Measurements from ENCODE around the gene ACAN. TPM values are rescaled to one million over a fixed set of nuclear protein-coding genes. Genes with fewer than 3 reads are reported as not detected.

The ACAN gene
- total RNA-seq, 1 experiment from 2014 or later = 1.4 TPM

DNA sequence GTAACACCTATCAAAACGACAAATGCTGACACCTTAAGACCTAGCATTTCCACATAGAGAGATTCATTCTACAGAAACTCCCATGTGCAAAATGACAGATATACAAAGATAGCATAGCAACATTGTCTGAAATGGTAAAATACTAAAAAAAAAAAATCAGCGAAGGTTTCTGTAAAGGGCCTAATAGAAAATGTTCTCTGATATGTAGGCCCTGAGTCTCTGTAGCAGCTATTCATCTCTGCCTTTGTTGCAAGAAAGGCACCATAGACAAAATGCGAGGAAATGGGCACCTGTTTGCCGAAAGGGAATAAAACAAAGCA, 110.6 kb downstream of the ACAN start (continued):
- TF ChIP-seq, protein P1, sequence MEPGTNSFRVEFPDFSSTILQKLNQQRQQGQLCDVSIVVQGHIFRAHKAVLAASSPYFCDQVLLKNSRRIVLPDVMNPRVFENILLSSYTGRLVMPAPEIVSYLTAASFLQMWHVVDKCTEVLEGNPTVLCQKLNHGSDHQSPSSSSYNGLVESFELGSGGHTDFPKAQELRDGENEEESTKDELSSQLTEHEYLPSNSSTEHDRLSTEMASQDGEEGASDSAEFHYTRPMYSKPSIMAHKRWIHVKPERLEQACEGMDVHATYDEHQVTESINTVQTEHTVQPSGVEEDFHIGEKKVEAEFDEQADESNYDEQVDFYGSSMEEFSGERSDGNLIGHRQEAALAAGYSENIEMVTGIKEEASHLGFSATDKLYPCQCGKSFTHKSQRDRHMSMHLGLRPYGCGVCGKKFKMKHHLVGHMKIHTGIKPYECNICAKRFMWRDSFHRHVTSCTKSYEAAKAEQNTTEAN (CRISPR knock-in tag; IDR thresholded peaks at IDR 0.05) = no peak
- no peak for TF ChIP-seq ZNF219 (CRISPR knock-in tag; IDR thresholded peaks at IDR 0.05; ENCODE audit: borderline replicate concordance)
- no peak for TF ChIP-seq NR2C2 (CRISPR knock-in tag; IDR thresholded peaks at IDR 0.05)

DNA sequence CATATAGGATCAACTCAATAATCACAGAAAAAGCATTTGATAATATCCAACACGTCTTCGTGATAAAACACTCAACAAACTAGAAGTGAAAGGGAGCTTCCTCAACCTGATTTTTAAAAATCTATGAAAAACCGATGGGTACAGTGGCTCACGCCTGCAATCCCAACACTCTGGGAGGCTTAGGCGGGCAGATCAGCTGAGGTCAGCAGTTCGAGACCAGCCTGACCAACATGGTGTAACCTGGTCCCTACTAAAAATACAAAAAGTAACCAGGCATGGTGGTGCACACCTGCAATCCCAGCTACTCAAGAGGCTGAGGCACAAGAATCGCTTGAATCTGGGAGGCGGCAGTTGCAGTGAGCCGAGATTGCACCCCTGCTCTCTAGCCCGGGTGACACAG, 112.1 kb downstream of the ACAN start:
- DNase-seq (ENCODE audit: low spot score) = no peak
- TF ChIP-seq ZNF671 (CRISPR knock-in tag; IDR thresholded peaks at IDR 0.05) = no peak
- TF ChIP-seq, protein P2, sequence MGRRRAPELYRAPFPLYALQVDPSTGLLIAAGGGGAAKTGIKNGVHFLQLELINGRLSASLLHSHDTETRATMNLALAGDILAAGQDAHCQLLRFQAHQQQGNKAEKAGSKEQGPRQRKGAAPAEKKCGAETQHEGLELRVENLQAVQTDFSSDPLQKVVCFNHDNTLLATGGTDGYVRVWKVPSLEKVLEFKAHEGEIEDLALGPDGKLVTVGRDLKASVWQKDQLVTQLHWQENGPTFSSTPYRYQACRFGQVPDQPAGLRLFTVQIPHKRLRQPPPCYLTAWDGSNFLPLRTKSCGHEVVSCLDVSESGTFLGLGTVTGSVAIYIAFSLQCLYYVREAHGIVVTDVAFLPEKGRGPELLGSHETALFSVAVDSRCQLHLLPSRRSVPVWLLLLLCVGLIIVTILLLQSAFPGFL (CRISPR knock-in tag; IDR thresholded peaks at IDR 0.05; ENCODE audit: borderline replicate concordance) = no peak
- TF ChIP-seq TP53 (CRISPR knock-in tag; IDR thresholded peaks at IDR 0.05) = no peak
- TF ChIP-seq, protein P3, sequence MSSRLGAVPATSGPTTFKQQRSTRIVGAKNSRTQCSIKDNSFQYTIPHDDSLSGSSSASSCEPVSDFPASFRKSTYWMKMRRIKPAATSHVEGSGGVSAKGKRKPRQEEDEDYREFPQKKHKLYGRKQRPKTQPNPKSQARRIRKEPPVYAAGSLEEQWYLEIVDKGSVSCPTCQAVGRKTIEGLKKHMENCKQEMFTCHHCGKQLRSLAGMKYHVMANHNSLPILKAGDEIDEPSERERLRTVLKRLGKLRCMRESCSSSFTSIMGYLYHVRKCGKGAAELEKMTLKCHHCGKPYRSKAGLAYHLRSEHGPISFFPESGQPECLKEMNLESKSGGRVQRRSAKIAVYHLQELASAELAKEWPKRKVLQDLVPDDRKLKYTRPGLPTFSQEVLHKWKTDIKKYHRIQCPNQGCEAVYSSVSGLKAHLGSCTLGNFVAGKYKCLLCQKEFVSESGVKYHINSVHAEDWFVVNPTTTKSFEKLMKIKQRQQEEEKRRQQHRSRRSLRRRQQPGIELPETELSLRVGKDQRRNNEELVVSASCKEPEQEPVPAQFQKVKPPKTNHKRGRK (CRISPR knock-in tag; IDR thresholded peaks at IDR 0.05; ENCODE audit: borderline replicate concordance) = no peak
- TF ChIP-seq, protein P4, sequence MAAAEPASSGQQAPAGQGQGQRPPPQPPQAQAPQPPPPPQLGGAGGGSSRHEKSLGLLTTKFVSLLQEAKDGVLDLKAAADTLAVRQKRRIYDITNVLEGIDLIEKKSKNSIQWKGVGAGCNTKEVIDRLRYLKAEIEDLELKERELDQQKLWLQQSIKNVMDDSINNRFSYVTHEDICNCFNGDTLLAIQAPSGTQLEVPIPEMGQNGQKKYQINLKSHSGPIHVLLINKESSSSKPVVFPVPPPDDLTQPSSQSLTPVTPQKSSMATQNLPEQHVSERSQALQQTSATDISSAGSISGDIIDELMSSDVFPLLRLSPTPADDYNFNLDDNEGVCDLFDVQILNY (CRISPR knock-in tag; IDR thresholded peaks at IDR 0.05) = no peak
- TF ChIP-seq, protein P1 (CRISPR knock-in tag; IDR thresholded peaks at IDR 0.05) = no peak
- TF ChIP-seq RORB (CRISPR knock-in tag; IDR thresholded peaks at IDR 0.05) = no peak
- TF ChIP-seq, protein P5, sequence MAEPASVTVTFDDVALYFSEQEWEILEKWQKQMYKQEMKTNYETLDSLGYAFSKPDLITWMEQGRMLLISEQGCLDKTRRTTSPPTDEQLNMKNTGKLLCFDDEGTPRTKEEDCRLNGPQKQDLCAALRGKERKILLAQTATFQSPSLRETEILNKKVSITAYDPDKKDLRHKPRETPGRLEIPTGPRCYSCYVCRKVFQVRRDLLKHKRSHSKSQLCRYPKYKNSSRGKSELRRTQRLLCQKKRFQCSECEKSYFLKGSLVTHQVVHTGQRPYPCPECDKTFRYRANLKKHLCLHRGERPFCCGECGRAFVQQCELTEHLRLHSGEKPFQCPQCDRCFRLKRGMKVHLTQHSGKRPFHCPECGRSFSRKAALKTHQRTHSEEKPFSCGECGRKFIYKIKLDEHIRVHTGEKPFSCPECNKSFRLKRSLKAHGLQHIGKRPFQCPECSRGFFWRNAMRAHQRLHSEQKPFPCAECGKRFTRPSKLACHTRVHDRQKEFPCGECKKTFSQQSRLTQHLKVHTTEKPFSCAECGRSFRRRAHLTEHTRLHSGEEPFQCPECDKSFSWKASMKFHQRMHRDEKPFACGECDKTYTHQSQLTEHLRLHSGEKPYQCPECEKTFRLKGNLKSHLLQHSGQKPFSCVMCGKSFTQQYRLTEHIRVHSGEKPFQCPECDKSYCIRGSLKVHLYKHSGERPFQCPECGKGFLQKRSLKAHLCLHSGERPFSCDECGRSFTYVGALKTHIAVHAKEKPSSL (CRISPR knock-in tag; conservative IDR thresholded peaks at IDR 0.05) = no peak
- TF ChIP-seq ZNF423 (CRISPR knock-in tag; IDR thresholded peaks at IDR 0.05) = no peak
- TF ChIP-seq GTF2I (CRISPR knock-in tag; conservative IDR thresholded peaks at IDR 0.05) = no peak
- TF ChIP-seq FOXP1 (CRISPR knock-in tag; IDR thresholded peaks at IDR 0.05; ENCODE audit: borderline replicate concordance) = no peak
- TF ChIP-seq, protein P6, sequence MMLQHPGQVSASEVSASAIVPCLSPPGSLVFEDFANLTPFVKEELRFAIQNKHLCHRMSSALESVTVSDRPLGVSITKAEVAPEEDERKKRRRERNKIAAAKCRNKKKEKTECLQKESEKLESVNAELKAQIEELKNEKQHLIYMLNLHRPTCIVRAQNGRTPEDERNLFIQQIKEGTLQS (CRISPR knock-in tag; conservative IDR thresholded peaks at IDR 0.05) = no peak
- no peak for TF ChIP-seq NR1H2 (CRISPR knock-in tag; IDR thresholded peaks at IDR 0.05)
- TF ChIP-seq ESRRA (CRISPR knock-in tag; IDR thresholded peaks at IDR 0.05; ENCODE audit: borderline replicate concordance) = no peak
- TF ChIP-seq NR2C2 (CRISPR knock-in tag; IDR thresholded peaks at IDR 0.05) = no peak
- TF ChIP-seq HMGA2 (CRISPR knock-in tag; IDR thresholded peaks at IDR 0.05) = no peak
- ATAC-seq = no peak
- ChIA-PET CTCF (interaction anchor here (3.6 kb wide), 1 partner anchor 11 kb away, joined by 18 read pairs; no protein-coding TSS in a partner anchor), POLR2A (interaction anchor here (0.7 kb wide), 1 partner anchor 89 kb away, joined by 4 read pairs; no protein-coding TSS in a partner anchor)
- Mint-ChIP-seq H3K4me1 (peaks cover 29% of the 10 kb centered on the region), H3K27ac (no peak overlapping the region), H3K9me3 (peaks cover 3% of the 10 kb centered on the region; the same call in 1 of the 2 replicates), H3K36me3 (peaks cover 16% of the 10 kb centered on the region), H3K27me3 (ENCODE audit: low read depth) (no peaks in the 10 kb centered on the region), H3K4me3 (no peak overlapping the region)

All from WTC11 (cell line).